Measurements from ENCODE around the gene ZNF653. TPM values are rescaled to one million over a fixed set of nuclear protein-coding genes. Genes with fewer than 3 reads are reported as not detected.

ZNF653 gene
- total and polyA plus RNA-seq, 2 donors (not counting 3 experiments of a cell fraction or from before 2014, with no cell fraction given): 7.0 to 8.7 TPM

DNA sequence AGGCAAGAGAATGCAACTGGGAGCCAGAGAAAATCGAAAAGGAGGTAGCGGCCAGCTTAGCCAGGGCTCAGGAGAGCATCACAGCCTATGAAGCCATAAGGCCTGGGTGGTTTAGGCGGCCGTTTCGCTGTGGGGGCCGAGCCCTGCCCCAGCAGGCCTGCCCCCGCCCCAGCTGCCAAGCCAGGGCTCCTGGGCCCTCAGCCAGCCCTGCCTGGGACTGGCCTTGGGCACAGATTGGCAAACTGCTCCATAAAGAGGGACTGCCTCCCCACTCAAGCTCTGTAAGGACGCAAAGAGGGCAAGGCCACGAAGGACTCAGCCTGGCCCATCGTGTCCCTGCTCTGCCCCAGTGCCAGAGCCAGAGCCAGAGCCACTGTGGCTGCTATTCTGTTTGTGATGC, 10.2 kb downstream of the ZNF653 start:
- intact Hi-C loops (cut with micrococcal nuclease): loop anchor here (5.0 kb wide), 1 partner anchor 42 kb away; the partner anchor contains the start of gene CNN1
- Histone ChIP-seq H3K9me1 (replicated peaks; ENCODE audit: control insufficient read depth, extremely low read depth, insufficient read depth, low read length) (no peaks in the 10 kb centered on the region), H3K79me2 (ENCODE audit: control insufficient read depth, insufficient read depth, low read length) (no peaks in the 10 kb centered on the region), H4K20me1 (replicated peaks; ENCODE audit: control insufficient read depth, extremely low read depth, insufficient read depth, low read length) (no peaks in the 10 kb centered on the region), H3K9ac (replicated peaks; ENCODE audit: extremely low read depth, insufficient read depth, low read length) (no peak overlapping the region), H3K27ac (ENCODE audit: insufficient read depth, low read depth, low read length) (no peak overlapping the region), H3K4me1 (ENCODE audit: control insufficient read depth, extremely low read depth, insufficient read depth, low read length) (no peaks in the 10 kb centered on the region), H3K4me3 (replicated peaks in 1 of 3; ENCODE audit: insufficient read depth in 1 of 3, low read depth in 1 of 3, low read length in 3 of 3) (no peak overlapping the region), H3K36me3 (ENCODE audit: control insufficient read depth in 2 of 2, extremely low read depth in 1 of 2, insufficient read depth in 2 of 2, low read length in 2 of 2) (peaks cover 3 to 9% of the 10 kb centered on the region in 2 experiments), H3K9me3 (replicated peaks; ENCODE audit: control insufficient read depth, insufficient read depth, low read length) (no peaks in the 10 kb centered on the region), H3K4me2 (ENCODE audit: insufficient read depth, low read length) (no peak overlapping the region), H2AFZ (ENCODE audit: low read depth, low read length) (no peak overlapping the region), H3K27me3 (ENCODE audit: control insufficient read depth in 2 of 2, insufficient read depth in 2 of 2, low read length in 2 of 2) (no peaks in the 10 kb centered on the region)
- BruUV-seq (replicated peaks): no TSS peak
- POLR2A ChIA-PET: no interaction called here
- TF ChIP-seq POLR2A (IDR thresholded peaks at IDR 0.05; ENCODE audit: low read depth, low read length) (no peak), GATA2 (IDR thresholded peaks at IDR 0.05; ENCODE audit: insufficient read depth, insufficient read length, low read depth, low read length) (no peak), MAX (IDR thresholded peaks at IDR 0.05; ENCODE audit: insufficient read depth, insufficient read length) (no peak), POLR2AphosphoS5 (IDR thresholded peaks at IDR 0.05; ENCODE audit: insufficient read depth, low read depth, low read length) (no peak), FOS (IDR thresholded peaks at IDR 0.05; ENCODE audit: borderline replicate concordance, insufficient read depth, low read length) (no peak), JUN (IDR thresholded peaks at IDR 0.05; ENCODE audit: borderline replicate concordance, insufficient read depth, insufficient read length, low read depth) (no peak), CTCF (IDR thresholded peaks at IDR 0.05; ENCODE audit: extremely low read depth in 1 of 2, insufficient read depth in 1 of 2, low read depth in 1 of 2, low read length in 2 of 2) (no peak), EZH2 (IDR thresholded peaks at IDR 0.05; ENCODE audit: borderline replicate concordance, low read depth, low read length, severe bottlenecking) (no peak), MYC (IDR thresholded peaks at IDR 0.05; ENCODE audit: low read depth, low read length) (no peak)
- CTCF ChIA-PET: interaction anchor here (1.2 to 1.6 kb wide), 2 partner anchors 13 to 93 kb away, joined by 3 to 4 read pairs; no protein-coding TSS in a partner anchor
- dilution Hi-C loops (cut with MboI; ENCODE audit: extremely low pct_ligation_motif_present, low sequenced_read_pairs): no loop called here
- no peak for DNase-seq (ENCODE audit: low read depth, low spot score)
- no peak for FAIRE-seq
